GM18868 (cell line): ENCODE measurements around the gene RAP1GAP2.

Experiments
- ATAC-seq: cut with Tn5 transposase; IDR thresholded peaks from one replicate; pipeline ENCODE4 v1.9.1; 2021; ENCODE audit warnings: mild to moderate bottlenecking, moderate library complexity; ENCODE audit not compliant: unreplicated experiment

Gene RAP1GAP2

DNA sequence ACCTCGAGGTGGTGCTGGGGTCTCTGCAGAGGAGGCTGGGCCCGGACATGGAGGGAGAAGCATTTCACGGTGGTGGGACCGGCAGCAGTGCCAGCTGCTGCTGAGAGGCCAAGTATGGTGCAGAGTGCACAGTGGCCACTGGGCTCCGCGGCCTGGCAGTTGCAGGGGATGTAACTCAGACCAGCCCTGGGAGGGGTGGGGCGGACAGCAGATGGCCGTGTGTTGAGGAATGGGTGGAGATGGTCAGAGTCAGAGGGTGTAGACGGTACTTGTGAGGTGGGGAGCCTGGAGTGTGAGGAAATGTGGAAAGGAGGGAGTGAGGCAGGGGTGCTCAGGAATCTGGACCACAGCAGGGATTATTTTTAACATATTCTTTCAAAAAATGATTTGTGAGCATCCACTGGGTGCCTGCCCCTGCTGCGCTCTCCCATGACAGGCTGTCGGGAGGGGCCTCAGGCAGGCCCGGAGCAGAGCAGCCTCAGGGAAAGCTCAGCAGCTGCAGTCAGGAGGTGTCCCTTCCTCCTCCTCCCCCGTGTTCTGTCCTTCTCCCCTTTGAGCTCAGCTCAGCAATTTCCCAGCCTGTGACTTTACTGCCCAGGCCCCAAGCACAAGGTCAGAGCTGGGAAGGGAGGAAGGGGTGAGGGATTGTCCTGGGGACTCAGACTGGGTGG is 113.1 kb downstream of the RAP1GAP2 start:
- ATAC-seq = no peak

DNA sequence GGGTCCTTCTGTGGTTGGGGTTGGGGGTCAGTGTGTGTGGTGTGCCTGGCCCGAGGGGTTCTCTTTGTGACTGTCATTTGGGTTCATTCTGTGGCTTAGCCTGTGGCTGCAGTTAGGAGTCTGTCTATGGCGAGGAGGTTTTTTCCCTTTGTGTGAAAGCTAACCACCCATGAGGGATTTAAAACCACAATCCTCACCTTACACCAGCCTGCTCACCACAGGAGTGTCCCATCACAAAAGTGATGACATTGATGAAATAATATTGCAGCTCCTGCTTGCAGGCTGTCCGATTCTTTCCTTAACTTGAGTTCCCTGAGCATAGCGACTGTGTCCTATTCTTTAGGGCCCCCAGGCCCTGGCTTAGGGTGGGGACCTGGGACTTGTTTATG is 113.6 kb downstream of the RAP1GAP2 start:
- no peak for ATAC-seq

- no peak for ATAC-seq
These were observed 115.0 kb downstream of the RAP1GAP2 start for GRCh38 chr17:2911035-2911754.

GRCh38 chr17:2911755-2912111 is 115.5 kb downstream of the RAP1GAP2 start:
- ATAC-seq = no peak

- no peak for ATAC-seq
These were observed 116.5 kb downstream of the RAP1GAP2 start for GRCh38 chr17:2912754-2913153.

GRCh38 chr17:2916461-2916860 is 120.2 kb downstream of the RAP1GAP2 start:
- ATAC-seq = no peak

DNA sequence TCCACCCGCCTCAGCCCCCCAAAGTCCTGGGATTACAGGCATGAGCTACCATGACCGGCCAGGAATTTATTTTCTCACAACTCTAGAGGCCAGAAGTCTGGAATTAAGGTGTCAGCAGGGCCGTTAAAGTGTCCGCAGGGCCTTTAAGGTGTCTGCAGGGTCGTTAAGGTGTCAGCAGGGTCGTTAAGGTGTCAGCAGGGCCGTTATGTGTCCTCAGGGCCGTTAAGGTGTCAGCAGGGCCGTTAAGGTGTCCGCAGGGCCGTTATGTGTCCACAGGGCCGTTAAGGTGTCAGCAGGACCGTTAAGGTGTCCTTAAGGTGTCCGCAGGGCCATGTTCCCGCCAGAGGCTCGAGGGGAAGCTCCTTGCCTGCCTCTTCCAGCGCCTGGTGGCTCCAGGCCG is 125.2 kb downstream of the RAP1GAP2 start:
- no peak for ATAC-seq

DNA sequence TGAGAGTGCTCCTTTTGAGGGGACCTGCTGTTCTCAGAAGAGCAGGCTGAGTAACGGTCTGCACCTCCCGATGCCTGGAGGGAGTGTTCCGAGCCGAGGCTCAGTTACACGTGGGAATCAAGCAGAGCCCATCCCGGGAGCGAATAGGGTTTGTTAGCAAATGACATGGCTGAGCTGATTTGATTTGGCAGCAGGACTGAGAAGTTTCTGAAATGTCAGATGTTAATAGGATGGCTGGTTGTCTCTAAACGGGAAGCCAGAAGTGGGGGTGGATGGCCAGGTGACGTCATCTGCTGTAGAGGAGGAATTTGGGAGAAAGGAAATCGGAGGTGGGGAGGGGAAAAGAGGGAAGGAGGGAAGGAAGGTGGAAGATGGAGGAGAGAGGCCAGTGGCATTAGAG is 128.0 kb downstream of the RAP1GAP2 start:
- ATAC-seq = no peak

DNA sequence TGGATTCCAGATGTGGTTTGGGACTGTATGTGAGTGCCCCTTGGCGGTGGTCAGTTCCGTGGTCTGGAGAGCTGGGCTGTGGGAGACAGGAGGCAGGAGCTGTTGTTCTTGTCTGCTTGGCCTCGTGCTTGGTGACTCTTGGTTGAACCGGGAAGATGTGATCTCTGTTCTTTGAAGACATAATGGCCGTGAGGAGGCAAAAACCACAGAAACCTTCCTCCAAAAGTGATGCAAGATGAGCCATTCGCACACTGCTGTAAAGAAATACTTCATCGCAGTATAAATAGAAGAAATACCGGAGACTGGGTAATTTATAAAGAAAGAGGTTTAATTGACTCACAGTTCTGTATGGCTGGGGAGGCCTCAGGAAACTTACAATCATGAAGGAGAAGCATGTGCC is 128.8 kb downstream of the RAP1GAP2 start:
- no peak for ATAC-seq

- ATAC-seq = no peak
These were observed 129.9 kb downstream of the RAP1GAP2 start for GRCh38 chr17:2926019-2926650.

GRCh38 chr17:2928294-2928890 is 132.2 kb downstream of the RAP1GAP2 start:
- no peak for ATAC-seq

DNA sequence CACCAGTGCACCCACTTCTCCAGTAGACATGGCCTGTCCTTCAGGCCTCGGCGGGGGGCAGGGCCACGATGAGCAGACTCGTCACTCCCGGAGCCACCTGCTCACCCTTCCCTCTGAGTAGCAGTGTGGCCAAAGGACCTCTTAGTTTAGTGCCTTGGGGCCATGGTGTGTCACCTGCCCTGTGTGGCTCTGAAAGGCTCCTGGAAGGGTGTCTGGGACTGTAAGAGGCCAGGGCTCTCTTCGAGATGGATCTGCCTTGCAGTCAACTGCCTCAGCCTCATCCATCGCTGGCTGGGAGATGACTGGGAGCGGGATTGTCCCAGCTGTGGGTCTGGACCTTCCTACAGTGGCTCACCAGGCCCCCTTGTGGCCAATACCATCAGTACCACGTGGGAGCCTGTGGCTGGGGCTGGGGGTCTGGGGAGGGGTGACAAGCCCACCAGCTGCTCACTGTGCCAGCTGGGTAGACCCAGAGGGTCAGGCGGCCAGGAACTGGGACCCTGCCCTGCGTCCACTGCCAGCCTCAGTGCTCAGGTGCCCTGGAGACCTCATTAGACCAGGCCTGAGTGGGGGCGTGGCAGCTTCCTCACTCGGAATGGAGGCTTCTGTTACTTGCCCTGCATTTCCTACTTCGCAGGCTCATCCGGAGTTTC is 133.8 kb downstream of the RAP1GAP2 start:
- no peak for ATAC-seq

GRCh38 chr17:2931876-2932275 is 135.6 kb downstream of the RAP1GAP2 start:
- no peak for ATAC-seq

DNA sequence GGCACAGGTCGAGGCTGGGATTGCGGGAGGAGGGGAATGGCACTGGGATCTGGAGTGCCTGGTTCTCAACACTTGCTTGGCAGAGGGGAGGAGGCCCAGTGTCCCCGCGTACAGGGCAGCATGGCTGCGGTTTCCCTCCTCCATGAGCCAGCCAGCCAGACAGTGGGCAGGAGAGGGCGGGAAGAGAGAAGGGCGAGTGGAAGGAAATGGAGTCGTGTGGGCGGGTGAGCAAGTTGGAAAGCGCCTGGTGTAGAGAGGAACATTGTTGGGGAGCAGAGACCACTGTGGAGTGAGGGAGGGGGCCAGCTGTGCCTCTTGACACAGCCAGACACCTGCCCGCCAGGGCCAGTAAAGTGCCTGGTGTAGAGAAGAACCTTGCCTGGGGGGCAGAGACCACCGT is 136.7 kb downstream of the RAP1GAP2 start:
- ATAC-seq = no peak

DNA sequence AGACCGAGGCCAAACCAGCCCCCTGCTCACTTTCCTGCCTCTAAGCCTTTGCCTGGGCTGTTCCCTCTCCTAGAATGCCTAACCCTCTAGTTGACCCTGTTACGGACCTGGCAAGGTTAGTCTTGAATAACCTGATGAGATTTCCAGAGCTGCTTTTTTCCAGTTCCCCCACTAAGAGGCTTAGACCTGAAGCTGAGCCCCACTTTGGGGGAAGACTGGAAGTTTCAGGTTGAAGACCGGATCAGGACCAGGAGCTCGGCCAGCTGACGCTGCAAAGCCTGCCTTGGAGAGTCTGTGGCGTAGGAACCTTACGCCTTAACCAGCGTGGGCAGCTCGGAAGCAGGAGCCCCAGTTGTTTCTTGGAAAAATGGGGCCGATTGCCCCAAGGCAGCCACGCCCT is 137.4 kb downstream of the RAP1GAP2 start:
- no peak for ATAC-seq

DNA sequence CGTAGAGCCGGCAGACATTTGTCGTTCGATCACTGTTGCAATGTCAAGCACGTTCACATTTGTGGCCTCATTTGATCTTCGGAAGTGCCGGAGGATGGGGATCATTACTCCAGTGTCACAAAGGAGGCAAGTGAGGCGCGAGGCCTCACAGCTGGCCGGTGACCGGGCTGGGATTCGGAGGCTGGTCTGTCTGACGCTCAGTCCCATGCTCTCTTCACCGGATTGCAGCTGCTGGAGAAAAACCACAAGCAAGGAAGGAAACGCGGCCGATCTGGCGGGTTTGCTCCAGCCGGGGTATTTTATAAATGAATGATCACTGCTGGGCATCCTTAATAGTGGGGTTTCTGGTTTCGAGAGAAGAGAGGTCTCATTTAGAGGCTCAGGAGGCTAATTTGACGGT is 139.4 kb downstream of the RAP1GAP2 start:
- no peak for ATAC-seq

GRCh38 chr17:2936351-2936750 is 140.1 kb downstream of the RAP1GAP2 start:
- ATAC-seq = no peak

DNA sequence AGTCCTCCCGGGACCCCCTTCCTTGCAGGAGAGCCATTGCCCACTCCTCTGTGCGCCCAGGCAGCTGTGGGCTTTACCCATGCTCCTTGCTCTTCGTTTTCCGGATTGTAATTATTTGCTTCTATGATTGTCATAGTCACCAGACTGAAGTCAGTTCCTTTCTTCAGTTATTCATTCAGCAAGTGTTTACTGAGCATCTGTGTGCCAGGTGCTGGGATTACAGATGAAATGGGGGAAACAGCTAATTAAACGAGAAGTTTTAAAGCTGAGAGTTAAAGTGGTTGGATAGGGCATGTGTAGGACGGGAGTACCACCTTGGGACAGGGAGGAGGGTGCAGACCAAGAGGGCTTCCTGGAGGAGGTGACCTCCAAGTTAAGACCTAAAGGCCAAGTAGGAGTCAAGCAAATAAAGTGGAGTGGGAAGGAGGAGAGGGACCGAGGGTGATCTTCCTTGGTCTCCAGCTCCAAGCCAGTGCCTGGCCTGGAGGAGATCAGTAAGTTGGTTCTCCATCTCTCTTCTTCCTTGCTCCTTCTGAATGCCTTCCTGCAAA is 140.6 kb downstream of the RAP1GAP2 start:
- no peak for ATAC-seq

DNA sequence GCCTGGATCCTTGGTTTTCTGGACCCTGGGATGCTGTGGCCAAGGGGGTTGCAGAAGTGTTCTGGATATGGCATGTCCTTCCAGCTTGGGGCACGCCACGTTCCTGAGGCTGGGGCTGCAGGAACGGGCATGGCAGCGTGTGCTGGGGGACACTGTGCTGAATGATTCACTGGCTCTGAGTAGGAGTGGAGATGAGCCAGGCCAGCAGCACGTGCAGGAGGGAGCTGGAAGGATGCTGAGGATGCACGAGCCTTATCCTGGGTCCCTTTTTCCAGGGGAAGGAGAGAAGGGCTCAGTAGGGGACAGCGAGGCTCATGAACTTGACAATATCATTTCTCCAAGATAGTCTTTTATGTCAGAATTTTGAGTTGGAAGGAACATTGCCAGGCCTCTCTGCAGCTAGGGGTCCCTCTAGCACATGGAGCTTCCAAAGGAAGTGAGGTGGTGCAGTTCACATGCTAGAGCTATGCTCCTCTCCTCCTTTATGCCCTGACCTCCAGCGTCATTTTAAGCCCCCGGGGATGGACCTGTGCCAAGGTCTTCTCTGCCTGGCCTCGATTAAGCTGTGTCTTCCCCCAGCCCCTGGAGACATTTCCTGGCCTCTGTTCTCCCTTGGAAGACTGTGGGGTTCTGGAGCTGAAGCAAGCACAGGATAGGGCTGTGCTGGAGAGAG is 141.2 kb downstream of the RAP1GAP2 start:
- no peak for ATAC-seq

DNA sequence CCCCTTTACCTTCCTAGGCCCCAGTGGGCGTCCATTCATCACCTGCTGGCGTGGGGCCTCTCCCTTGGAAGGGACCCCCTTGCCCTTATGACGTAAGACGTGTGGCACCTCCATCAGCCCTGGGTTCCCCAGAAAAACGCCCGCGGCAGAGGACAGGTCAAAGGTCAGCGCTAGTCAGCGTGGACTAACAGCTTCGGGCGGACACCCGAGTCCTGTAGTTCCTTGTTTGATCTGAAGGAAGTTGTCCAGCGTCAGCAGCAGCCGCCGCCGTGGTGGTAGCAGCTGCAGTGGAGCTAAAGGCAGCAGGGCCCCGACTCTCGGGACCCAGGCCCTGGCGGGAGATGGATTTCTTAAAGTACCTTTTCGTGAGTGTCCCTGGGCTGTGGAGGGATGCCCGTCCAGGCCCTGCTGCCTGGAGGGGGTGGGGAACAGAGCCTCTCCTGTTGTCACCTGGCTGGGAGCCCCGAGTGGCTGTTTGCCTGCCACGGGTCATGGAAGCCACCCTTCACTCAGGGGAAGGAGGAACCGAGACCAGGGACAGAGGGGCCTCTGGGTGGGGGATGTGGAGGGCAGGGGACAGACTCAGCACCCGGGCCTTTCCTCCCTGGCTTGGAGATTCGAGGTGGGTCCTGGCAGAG is 143.6 kb downstream of the RAP1GAP2 start:
- no peak for ATAC-seq
